Right lobe of liver (tissue), 6 donors: ENCODE data around the gene LAIR1. TPM values are rescaled to one million over a fixed set of nuclear protein-coding genes. Genes with fewer than 3 reads are reported as not detected.
"Not testable (repeated sequence)": the region's sequence is repeated elsewhere in the genome, so short reads cannot be mapped to it uniquely, and the experiment has no call there.

ENCODE experiments used
- ATAC-seq, 4 donors: fragments of 200-7000 bp; cut with Tn5 transposase; one replicate each; pipeline ENCODE4 v1.9.1; 2020; ENCODE audit warnings: mild to moderate bottlenecking in 4 of 4, moderate library complexity in 4 of 4
- DNase-seq, 3 donors: peaks; one replicate each; pipeline ENCODE4 v3.0.0-alpha.2; 2020
- H3K27ac ChIP-seq, 3 donors: fragments of 200-600 bp; one replicate each; pipeline ENCODE4 v1.8.0; 2022
- H3K27me3 ChIP-seq, 2 donors: fragments of 200-600 bp; one replicate each; pipeline ENCODE4 v1.8.0; 2022
- H3K36me3 ChIP-seq, 4 donors: fragments of 200-600 bp; sonication (generic) in 1 of 4; one replicate each; pipeline versions ENCODE4 v1.5.1 to v1.8.0; 2017 to 2022; ENCODE audit warnings: control low read depth in 1 of 4
- H3K4me1 ChIP-seq, 4 donors: fragments of 200-600 bp; sonication (generic) in 1 of 4; one replicate each; pipeline versions ENCODE4 v1.5.1 to v1.8.0; 2017 to 2022; ENCODE audit warnings: control low read depth in 1 of 4
- H3K4me3 ChIP-seq, 3 donors: fragments of 200-600 bp; one replicate each; pipeline ENCODE4 v1.8.0; 2022
- H3K9me3 ChIP-seq, 4 donors: fragments of 200-600 bp; sonication (generic) in 1 of 4; one replicate each; pipeline versions ENCODE4 v1.5.1 to v1.8.0; 2017 to 2022; ENCODE audit warnings: control low read depth in 1 of 4
- CTCF ChIP-seq, 4 donors: fragments of 200-600 bp in 3 of 4; fragments of 450-650 bp in 1 of 4; IDR thresholded peaks; one replicate each; pipeline versions ENCODE4 v1.5.1 to v1.8.0; 2016 to 2022; ENCODE audit warnings: antibody characterized with exemption in 4 of 4, mild to moderate bottlenecking in 2 of 4
- POLR2A ChIP-seq: fragments of 450-650 bp; IDR thresholded peaks from one replicate; pipeline ENCODE4 v1.6.1; 2017; ENCODE audit warnings: antibody characterized with exemption, mild to moderate bottlenecking
- WGBS: methylation state at CpG from one replicate; pipeline ENCODE4 v1.1.6; 2018; ENCODE audit warnings: low coverage, low lambda C conversion rate; ENCODE audit not compliant: insufficient coverage; ENCODE audit errors: missing lambda C conversion rate; 5-methylcytosine and 5-hydroxymethylcytosine counted together
- intact Hi-C, 2 donors: fragments of 100-400 bp; cut with DNase I; formaldehyde crosslinking; loops; one replicate each; pipeline versions ENCODE4 v1.11.2 to v1.14.1; 2022
- total RNA-seq, 6 experiments: library from RNA; depleted of rRNA in 2 of 6; stranded (reverse); fragments of >200 nt in 2 of 6; fragmentation: NEBNext Ultra II Directional in 3 of 6; extraction: Animal tissue kit (Norgen Biotek cat#: 25700) in 3 of 6; gene quantifications; one replicate each; pipeline versions ENCODE4 v1.1.0 to v1.2.4, GENCODE V29; 2016 to 2023
- donor health status: DM: no; HTN: yes; CAD: no.
- donor health status: DM: no; HTN: no; CAD: no.
- donor health status: DM: no; HTN: no; CAD: no.
- donor health status: DM: no; HTN: yes; CAD: no.
- donor health status: DM: no; HTN: yes; CAD: no.

LAIR1 gene
- total RNA-seq, 6 experiments from 2014 or later: 2.9 to 15.3 (median 4.9) TPM

DNA sequence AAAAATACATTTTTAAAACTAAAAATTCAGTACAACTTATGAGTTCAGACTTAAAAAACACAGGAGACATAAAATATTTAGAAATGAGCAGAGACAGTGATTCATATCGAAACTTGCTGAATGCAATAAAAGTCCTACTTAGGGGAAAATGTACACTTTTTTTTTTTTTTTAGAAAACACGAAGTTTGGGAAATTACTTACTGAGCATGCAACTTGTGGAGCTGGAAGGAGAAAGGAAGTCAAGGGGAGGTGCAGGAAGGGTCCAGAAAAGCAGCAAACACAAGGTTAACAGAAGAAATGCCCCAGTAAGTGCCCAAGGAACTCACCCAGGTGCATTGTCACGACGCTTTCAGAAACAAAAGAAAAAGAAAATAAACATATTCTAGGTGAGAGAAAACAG, 18.6 kb upstream of the LAIR1 start:
- no peaks in the 10 kb centered on the region for H3K36me3 ChIP-seq
- no peaks in the 10 kb centered on the region for H3K9me3 ChIP-seq
- WGBS: 39% methylated on average over 4 of the region's 4 CpGs
- ATAC-seq: no peak
- intact Hi-C loops: no loop called here
- H3K4me3 ChIP-seq: no peak overlapping the region
- TF ChIP-seq POLR2A: no peak
- no peak for TF ChIP-seq CTCF (IDR thresholded peaks at IDR 0.05)
- H3K27ac ChIP-seq: no peak overlapping the region
- DNase-seq: no peak
- no peaks in the 10 kb centered on the region for H3K4me1 ChIP-seq
- no peaks in the 10 kb centered on the region for H3K27me3 ChIP-seq

GRCh38 chr19:54382041-54382440, 17.3 kb upstream of the LAIR1 start:
- H3K36me3 ChIP-seq, H3K27me3 ChIP-seq, DNase-seq, H3K4me1 ChIP-seq, H3K4me3 ChIP-seq, intact Hi-C loops, ATAC-seq, H3K27ac ChIP-seq, H3K9me3 ChIP-seq: not testable (repeated sequence)
- 57% methylated on average over 12 of the region's 13 CpGs for WGBS

DNA sequence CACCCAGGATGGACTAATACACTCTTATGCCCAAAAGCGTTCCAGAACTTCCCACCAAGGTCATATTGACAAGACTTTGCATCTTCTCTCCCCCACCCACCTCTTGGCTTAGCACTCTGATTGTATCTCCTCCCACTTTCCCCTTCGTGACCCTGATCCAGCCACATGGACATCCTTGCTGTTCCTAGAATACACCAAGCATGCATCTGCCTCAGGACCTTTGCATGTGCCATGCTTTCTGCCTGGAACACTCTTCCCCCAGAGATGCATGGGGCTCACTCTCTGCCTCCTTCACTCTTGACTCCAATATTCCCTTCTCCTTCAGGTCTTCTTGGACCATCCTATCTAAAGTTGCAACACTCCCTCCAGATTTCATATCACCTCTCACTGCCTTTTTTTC, 16.2 kb upstream of the LAIR1 start:
- Histone ChIP-seq H3K9me3 (no peaks in the 10 kb centered on the region), H3K4me3 (no peak overlapping the region), H3K36me3 (no peaks in the 10 kb centered on the region), H3K4me1 (no peaks in the 10 kb centered on the region), H3K27me3 (no peaks in the 10 kb centered on the region), H3K27ac (no peak overlapping the region)
- ATAC-seq (no peak), DNase-seq (no peak)
- intact Hi-C loops: no loop called here
- TF ChIP-seq POLR2A: no peak
- no peak for TF ChIP-seq CTCF (IDR thresholded peaks at IDR 0.05)
- WGBS: 38% methylated on average over 2 of the region's 2 CpGs

- 31% methylated on average over 4 of the region's 5 CpGs for WGBS
Measured at GRCh38 chr19:54379187-54379678, 14.5 kb upstream of the LAIR1 start.

More at GRCh38 chr19:54379187-54379678, 14.5 kb upstream of the LAIR1 start:
- H3K27me3 ChIP-seq: no peaks in the 10 kb centered on the region
- TF ChIP-seq POLR2A (no peak), CTCF (IDR thresholded peaks at IDR 0.05) (no peak)
- DNase-seq: no peak
- H3K4me3 ChIP-seq: no peak overlapping the region
- H3K4me1 ChIP-seq: no peaks in the 10 kb centered on the region
- ATAC-seq: no peak
- H3K36me3 ChIP-seq: no peaks in the 10 kb centered on the region
- H3K27ac ChIP-seq: no peak overlapping the region
- intact Hi-C loops: no loop called here
- no peaks in the 10 kb centered on the region for H3K9me3 ChIP-seq
